ENCODE data around the gene LGALS1. TPM values are rescaled to one million over a fixed set of nuclear protein-coding genes. Genes with fewer than 3 reads are reported as not detected.

The LGALS1 gene
- total RNA-seq, 1 experiment from 2014 or later: 1,080 TPM

DNA sequence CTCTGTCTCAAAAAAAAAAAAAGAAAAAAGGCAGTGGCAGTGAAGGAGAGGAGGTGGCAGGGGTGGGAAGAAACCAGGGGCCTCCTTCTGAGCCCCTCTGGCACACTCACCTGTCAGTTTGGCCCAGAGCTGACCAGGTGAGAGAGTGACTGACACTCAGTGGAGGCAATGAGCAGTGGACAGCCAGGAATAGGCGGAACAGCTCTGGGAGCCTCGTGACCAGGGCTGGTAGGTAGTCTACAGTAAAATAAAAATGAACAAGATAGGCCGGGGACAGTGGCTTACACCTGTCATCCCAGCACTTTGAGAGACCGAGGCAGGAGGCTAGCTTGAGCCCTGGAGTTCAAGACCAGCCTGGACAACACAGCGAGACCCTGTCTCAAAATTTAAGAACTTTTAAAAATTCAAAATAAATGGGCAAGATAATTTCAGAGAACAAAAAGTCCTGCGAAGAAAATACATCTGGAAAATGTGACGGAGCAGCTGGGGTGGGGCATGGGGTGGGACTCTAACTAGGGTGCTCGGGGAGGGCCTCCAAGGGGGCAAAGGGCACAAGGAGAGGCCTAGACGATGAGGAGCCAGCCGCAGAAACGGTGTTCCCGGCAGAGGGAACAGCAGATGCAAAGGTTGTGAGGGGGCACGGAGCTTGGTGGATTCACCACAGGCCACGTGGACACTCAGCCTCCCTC is 20.7 kb upstream of the LGALS1 start:
- no TSS peak for BruUV-seq (replicated peaks)
- Histone ChIP-seq H3K79me2 (ENCODE audit: insufficient read depth, low read length) (peaks cover 7% of the 10 kb centered on the region), H3K9me2 (ENCODE audit: insufficient read depth) (no peaks in the 10 kb centered on the region), H4K20me1 (ENCODE audit: insufficient read depth) (no peaks in the 10 kb centered on the region), H3K4me2 (ENCODE audit: low read length) (no peak overlapping the region), H2AFZ (ENCODE audit: low read depth, low read length, poor library complexity, severe bottlenecking) (no peak overlapping the region), H3K9ac (ENCODE audit: low read length) (no peak overlapping the region), H3K36me3 (ENCODE audit: control insufficient read depth in 1 of 2, insufficient read depth in 2 of 2, low read length in 2 of 2) (peaks cover 18 to 23% of the 10 kb centered on the region in 2 experiments; a peak in 3 of 4 replicates), H3K27ac (ENCODE audit: low read depth, low read length) (no peak overlapping the region), H3K27me3 (ENCODE audit: insufficient read depth, low read length) (no peaks in the 10 kb centered on the region), H3K4me3 (replicated peaks in 1 of 2; ENCODE audit: low read depth in 1 of 2, low read length in 2 of 2) (no peak overlapping the region), H3K4me1 (ENCODE audit: control insufficient read depth in 1 of 2, insufficient read depth in 2 of 2, low read length in 2 of 2) (peaks cover 6 to 16% of the 10 kb centered on the region in 2 experiments; a peak in 3 of 4 replicates), H3K9me3 (ENCODE audit: control insufficient read depth in 1 of 2, insufficient read depth in 1 of 2, low read depth in 1 of 2, low read length in 2 of 2) (no peaks in the 10 kb centered on the region)
- ChIA-PET POLR2A (no interaction called here), RAD21 (ENCODE audit: low non-redundant PET in 1 of 2, low total read pairs in 2 of 2, uncharacterized antibody in 2 of 2, unreplicated experiment in 2 of 2) (interaction anchor here in 1 of 2 experiments (0.6 kb wide), 1 partner anchor 27 kb away, joined by 5 read pairs; no protein-coding TSS in a partner anchor), CTCF (no interaction called here)
- ATAC-seq: no peak
- DNase-seq (ENCODE audit: low read depth, low spot score): no peak
- TF ChIP-seq, protein P1, sequence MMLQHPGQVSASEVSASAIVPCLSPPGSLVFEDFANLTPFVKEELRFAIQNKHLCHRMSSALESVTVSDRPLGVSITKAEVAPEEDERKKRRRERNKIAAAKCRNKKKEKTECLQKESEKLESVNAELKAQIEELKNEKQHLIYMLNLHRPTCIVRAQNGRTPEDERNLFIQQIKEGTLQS (IDR thresholded peaks at IDR 0.05): no peak
- TF ChIP-seq, protein P2, sequence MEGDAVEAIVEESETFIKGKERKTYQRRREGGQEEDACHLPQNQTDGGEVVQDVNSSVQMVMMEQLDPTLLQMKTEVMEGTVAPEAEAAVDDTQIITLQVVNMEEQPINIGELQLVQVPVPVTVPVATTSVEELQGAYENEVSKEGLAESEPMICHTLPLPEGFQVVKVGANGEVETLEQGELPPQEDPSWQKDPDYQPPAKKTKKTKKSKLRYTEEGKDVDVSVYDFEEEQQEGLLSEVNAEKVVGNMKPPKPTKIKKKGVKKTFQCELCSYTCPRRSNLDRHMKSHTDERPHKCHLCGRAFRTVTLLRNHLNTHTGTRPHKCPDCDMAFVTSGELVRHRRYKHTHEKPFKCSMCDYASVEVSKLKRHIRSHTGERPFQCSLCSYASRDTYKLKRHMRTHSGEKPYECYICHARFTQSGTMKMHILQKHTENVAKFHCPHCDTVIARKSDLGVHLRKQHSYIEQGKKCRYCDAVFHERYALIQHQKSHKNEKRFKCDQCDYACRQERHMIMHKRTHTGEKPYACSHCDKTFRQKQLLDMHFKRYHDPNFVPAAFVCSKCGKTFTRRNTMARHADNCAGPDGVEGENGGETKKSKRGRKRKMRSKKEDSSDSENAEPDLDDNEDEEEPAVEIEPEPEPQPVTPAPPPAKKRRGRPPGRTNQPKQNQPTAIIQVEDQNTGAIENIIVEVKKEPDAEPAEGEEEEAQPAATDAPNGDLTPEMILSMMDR (IDR thresholded peaks at IDR 0.05 in 2 of 3, conservative IDR thresholded peaks at IDR 0.05 in 1 of 3; ENCODE audit: borderline replicate concordance in 1 of 3, insufficient read depth in 1 of 3, low read depth in 2 of 3, low read length in 2 of 3): no peak
- no peak for TF ChIP-seq EGR1 (IDR thresholded peaks at IDR 0.05; ENCODE audit: low read depth)
- TF ChIP-seq RAD21 (IDR thresholded peaks at IDR 0.05; ENCODE audit: low read depth): no peak
- TF ChIP-seq ELF1 (IDR thresholded peaks at IDR 0.05; ENCODE audit: borderline replicate concordance, low read depth): no peak
- no peak for TF ChIP-seq ZFX (IDR thresholded peaks at IDR 0.05)
- no peak for TF ChIP-seq JUND (IDR thresholded peaks at IDR 0.05)
- intact Hi-C loops (cut with micrococcal nuclease): no loop called here

DNA sequence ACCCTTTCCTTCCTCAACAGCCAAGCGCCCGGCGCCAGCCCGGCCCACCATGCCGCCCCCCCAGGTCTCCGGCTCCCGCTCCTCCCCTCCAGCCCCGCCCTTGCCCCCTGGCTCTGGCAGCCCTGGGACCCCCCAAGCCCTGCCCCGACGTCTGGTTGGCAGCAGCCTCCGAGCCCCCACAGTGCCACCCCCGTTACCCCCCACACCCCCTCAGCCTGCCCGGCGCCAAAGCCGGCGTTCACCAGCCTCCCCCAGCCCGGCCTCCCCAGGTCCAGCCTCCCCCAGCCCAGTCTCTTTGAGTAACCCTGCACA is 20.2 kb upstream of the LGALS1 start:
- intact Hi-C loops (cut with micrococcal nuclease): no loop called here
- CTCF ChIA-PET: no interaction called here
- Histone ChIP-seq H3K36me3 (ENCODE audit: control insufficient read depth in 1 of 2, insufficient read depth in 2 of 2, low read length in 2 of 2) (peaks cover 14 to 20% of the 10 kb centered on the region in 2 experiments; a peak in 3 of 4 replicates), H3K27me3 (ENCODE audit: insufficient read depth, low read length) (no peaks in the 10 kb centered on the region), H4K20me1 (ENCODE audit: insufficient read depth) (no peaks in the 10 kb centered on the region), H3K9me2 (ENCODE audit: insufficient read depth) (no peaks in the 10 kb centered on the region), H3K9ac (ENCODE audit: low read length) (no peak overlapping the region), H3K79me2 (ENCODE audit: insufficient read depth, low read length) (peaks cover 12% of the 10 kb centered on the region), H3K4me1 (ENCODE audit: control insufficient read depth in 1 of 2, insufficient read depth in 2 of 2, low read length in 2 of 2) (peaks cover 11 to 21% of the 10 kb centered on the region in 2 experiments; a peak in 3 of 4 replicates), H3K27ac (ENCODE audit: low read depth, low read length) (no peak overlapping the region), H2AFZ (ENCODE audit: low read depth, low read length, poor library complexity, severe bottlenecking) (no peak overlapping the region), H3K4me3 (replicated peaks in 1 of 2; ENCODE audit: low read depth in 1 of 2, low read length in 2 of 2) (no peak overlapping the region), H3K4me2 (ENCODE audit: low read length) (no peak overlapping the region), H3K9me3 (ENCODE audit: control insufficient read depth in 1 of 2, insufficient read depth in 1 of 2, low read depth in 1 of 2, low read length in 2 of 2) (no peaks in the 10 kb centered on the region)
- no peak for DNase-seq (ENCODE audit: low read depth, low spot score)
- POLR2A ChIA-PET: no interaction called here
- RAD21 ChIA-PET (ENCODE audit: low non-redundant PET in 1 of 2, low total read pairs in 2 of 2, uncharacterized antibody in 2 of 2, unreplicated experiment in 2 of 2): no interaction called here
- no TSS peak for BruUV-seq (replicated peaks)
- no peak for ATAC-seq
- TF ChIP-seq, protein P3, sequence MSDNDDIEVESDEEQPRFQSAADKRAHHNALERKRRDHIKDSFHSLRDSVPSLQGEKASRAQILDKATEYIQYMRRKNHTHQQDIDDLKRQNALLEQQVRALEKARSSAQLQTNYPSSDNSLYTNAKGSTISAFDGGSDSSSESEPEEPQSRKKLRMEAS (IDR thresholded peaks at IDR 0.05): no peak
- TF ChIP-seq POLR2AphosphoS5 (IDR thresholded peaks at IDR 0.05; ENCODE audit: low read depth, low read length): no peak
- no peak for TF ChIP-seq FOSL1 (IDR thresholded peaks at IDR 0.05; ENCODE audit: low read depth)
- no peak for TF ChIP-seq SP1 (IDR thresholded peaks at IDR 0.05; ENCODE audit: low read depth)
- TF ChIP-seq, protein P4, sequence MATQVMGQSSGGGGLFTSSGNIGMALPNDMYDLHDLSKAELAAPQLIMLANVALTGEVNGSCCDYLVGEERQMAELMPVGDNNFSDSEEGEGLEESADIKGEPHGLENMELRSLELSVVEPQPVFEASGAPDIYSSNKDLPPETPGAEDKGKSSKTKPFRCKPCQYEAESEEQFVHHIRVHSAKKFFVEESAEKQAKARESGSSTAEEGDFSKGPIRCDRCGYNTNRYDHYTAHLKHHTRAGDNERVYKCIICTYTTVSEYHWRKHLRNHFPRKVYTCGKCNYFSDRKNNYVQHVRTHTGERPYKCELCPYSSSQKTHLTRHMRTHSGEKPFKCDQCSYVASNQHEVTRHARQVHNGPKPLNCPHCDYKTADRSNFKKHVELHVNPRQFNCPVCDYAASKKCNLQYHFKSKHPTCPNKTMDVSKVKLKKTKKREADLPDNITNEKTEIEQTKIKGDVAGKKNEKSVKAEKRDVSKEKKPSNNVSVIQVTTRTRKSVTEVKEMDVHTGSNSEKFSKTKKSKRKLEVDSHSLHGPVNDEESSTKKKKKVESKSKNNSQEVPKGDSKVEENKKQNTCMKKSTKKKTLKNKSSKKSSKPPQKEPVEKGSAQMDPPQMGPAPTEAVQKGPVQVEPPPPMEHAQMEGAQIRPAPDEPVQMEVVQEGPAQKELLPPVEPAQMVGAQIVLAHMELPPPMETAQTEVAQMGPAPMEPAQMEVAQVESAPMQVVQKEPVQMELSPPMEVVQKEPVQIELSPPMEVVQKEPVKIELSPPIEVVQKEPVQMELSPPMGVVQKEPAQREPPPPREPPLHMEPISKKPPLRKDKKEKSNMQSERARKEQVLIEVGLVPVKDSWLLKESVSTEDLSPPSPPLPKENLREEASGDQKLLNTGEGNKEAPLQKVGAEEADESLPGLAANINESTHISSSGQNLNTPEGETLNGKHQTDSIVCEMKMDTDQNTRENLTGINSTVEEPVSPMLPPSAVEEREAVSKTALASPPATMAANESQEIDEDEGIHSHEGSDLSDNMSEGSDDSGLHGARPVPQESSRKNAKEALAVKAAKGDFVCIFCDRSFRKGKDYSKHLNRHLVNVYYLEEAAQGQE (IDR thresholded peaks at IDR 0.05; ENCODE audit: low read depth): no peak

Measured in HCT116 (cell line).